ENCODE results near the gene GCK.

Gene GCK

GRCh38 chr7:44117801-44118429, 71.3 kb downstream of the GCK start:
- no peak for DNase-seq (ENCODE audit: low read depth, low spot score)

- DNase-seq (ENCODE audit: low read depth, low spot score): no peak
Observed at GRCh38 chr7:44116789-44117666, 72.2 kb downstream of the GCK start.

GRCh38 chr7:44116087-44116788, 73.0 kb downstream of the GCK start:
- DNase-seq (ENCODE audit: low read depth, low spot score): no peak

- no peak for DNase-seq (ENCODE audit: low read depth, low spot score)
Observed at GRCh38 chr7:44114586-44115310, 74.5 kb downstream of the GCK start.

GRCh38 chr7:44113764-44114354, 75.4 kb downstream of the GCK start:
- DNase-seq (ENCODE audit: low read depth, low spot score): no peak

GRCh38 chr7:44112997-44113763, 76.1 kb downstream of the GCK start:
- DNase-seq (ENCODE audit: low read depth, low spot score): no peak

- DNase-seq (ENCODE audit: low read depth, low spot score): no peak
Observed at GRCh38 chr7:44112231-44112996, 76.8 kb downstream of the GCK start.

- no peak for DNase-seq (ENCODE audit: low read depth, low spot score)
Observed at GRCh38 chr7:44111761-44112160, 77.5 kb downstream of the GCK start.

- no peak for DNase-seq (ENCODE audit: low read depth, low spot score)
Observed at GRCh38 chr7:44110719-44111635, 78.3 kb downstream of the GCK start.

- no peak for DNase-seq (ENCODE audit: low read depth, low spot score)
Observed at GRCh38 chr7:44109991-44110390, 79.2 kb downstream of the GCK start.

GRCh38 chr7:44108768-44109750, 80.2 kb downstream of the GCK start:
- DNase-seq (ENCODE audit: low read depth, low spot score): no peak

GRCh38 chr7:44107961-44108767, 81.1 kb downstream of the GCK start:
- DNase-seq (ENCODE audit: low read depth, low spot score): no peak

- no peak for DNase-seq (ENCODE audit: low read depth, low spot score)
Observed at GRCh38 chr7:44107116-44107960, 81.9 kb downstream of the GCK start.

GRCh38 chr7:44106311-44107065, 82.8 kb downstream of the GCK start:
- DNase-seq (ENCODE audit: low read depth, low spot score): no peak

- DNase-seq (ENCODE audit: low read depth, low spot score): no peak
Observed at GRCh38 chr7:44105832-44106231, 83.4 kb downstream of the GCK start.
